ENCODE results near the gene RAB31. TPM values are rescaled to one million over a fixed set of nuclear protein-coding genes. Genes with fewer than 3 reads are reported as not detected.

Gene RAB31
- total RNA-seq, 4 donors from 2014 or later, result 17.4 to 76.0 (median 45.0) TPM

GRCh38 chr18:9742524-9743131 is 34.5 kb downstream of the RAB31 start:
- 5 to 16% methylated on average over 8 of the region's 8 CpGs for WGBS, 2 donors
- no peak for TF ChIP-seq POLR2A (IDR thresholded peaks at IDR 0.05)
- TF ChIP-seq, protein P1, sequence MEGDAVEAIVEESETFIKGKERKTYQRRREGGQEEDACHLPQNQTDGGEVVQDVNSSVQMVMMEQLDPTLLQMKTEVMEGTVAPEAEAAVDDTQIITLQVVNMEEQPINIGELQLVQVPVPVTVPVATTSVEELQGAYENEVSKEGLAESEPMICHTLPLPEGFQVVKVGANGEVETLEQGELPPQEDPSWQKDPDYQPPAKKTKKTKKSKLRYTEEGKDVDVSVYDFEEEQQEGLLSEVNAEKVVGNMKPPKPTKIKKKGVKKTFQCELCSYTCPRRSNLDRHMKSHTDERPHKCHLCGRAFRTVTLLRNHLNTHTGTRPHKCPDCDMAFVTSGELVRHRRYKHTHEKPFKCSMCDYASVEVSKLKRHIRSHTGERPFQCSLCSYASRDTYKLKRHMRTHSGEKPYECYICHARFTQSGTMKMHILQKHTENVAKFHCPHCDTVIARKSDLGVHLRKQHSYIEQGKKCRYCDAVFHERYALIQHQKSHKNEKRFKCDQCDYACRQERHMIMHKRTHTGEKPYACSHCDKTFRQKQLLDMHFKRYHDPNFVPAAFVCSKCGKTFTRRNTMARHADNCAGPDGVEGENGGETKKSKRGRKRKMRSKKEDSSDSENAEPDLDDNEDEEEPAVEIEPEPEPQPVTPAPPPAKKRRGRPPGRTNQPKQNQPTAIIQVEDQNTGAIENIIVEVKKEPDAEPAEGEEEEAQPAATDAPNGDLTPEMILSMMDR (IDR thresholded peaks at IDR 0.05), result no peak
- intact Hi-C loops (cut with DNase I), result no loop called here
- peak overlapping the region; percentile 71 to 83 (median 74) for H3K27ac ChIP-seq
- peaks cover 11 to 50% (median 26%) of the 10 kb centered on the region in 3 donors for H3K4me1 ChIP-seq
- H3K4me3 ChIP-seq, result peak overlapping the region in 3 of 4 donors; percentile 16 to 46 (median 17)
- H3K27me3 ChIP-seq, result no peaks in the 10 kb centered on the region
- DNase-seq, result no peak
- no peaks in the 10 kb centered on the region for H3K9me3 ChIP-seq
- no peaks in the 10 kb centered on the region for H3K36me3 ChIP-seq

DNA sequence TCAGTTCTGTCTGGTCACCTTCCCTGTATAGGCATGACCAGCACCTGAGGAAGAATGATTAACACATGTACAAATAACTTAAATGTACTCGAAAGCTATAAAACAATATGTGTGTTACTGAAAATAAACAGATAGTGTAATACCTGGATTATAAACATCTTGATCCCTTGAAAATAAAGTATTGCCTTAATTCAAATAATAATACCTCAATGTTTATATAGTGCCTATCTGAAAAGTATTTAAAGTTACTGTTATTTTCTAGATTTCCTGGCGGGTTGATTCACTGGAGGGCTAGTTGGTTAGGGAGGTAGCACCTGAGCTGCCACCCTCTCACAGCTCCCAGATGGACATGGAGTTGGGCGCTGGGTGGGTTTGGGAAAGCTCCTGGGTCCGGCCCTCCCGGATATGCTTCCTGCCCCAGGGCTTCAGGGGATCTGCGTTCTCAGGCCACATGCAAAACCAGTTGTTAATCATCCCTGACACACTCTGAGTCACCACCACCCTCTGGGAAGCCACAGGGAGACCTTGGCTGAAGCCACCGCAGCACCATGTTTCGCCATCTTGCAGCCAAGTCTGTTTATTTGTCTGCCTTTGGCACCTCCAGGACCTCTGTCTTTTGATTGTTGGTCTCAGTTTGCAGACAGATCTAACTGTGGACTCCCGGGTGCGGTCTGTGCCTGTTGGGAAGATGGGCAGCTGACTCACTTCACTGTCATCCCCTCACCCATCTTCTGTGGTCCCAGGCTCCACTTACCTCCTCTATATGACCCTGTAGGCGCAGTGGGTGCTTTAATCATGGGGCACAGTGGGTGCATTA is 35.3 kb downstream of the RAB31 start:
- peak overlapping the region in 3 of 4 donors; percentile 16 to 46 (median 17) for H3K4me3 ChIP-seq
- no peaks in the 10 kb centered on the region for H3K27me3 ChIP-seq
- peak overlapping the region; percentile 71 to 83 (median 74) for H3K27ac ChIP-seq
- H3K36me3 ChIP-seq, result no peaks in the 10 kb centered on the region
- intact Hi-C loops (cut with DNase I), result no loop called here
- TF ChIP-seq, protein P1 (IDR thresholded peaks at IDR 0.05), result no peak
- no peak for TF ChIP-seq POLR2A (IDR thresholded peaks at IDR 0.05)
- WGBS, 2 donors, result 32 to 41% methylated on average over 10 to 11 of the region's 11 CpGs
- H3K9me3 ChIP-seq, result no peaks in the 10 kb centered on the region
- no peak for DNase-seq
- H3K4me1 ChIP-seq, result peaks cover 11 to 46% (median 24%) of the 10 kb centered on the region in 3 donors

GRCh38 chr18:9746958-9747357 is 38.9 kb downstream of the RAB31 start:
- no peak for DNase-seq
- intact Hi-C loops (cut with DNase I), result no loop called here
- Histone ChIP-seq H3K4me3 (no peak overlapping the region), H3K4me1 (peaks cover 11 to 22% (median 19%) of the 10 kb centered on the region in 3 donors), H3K27me3 (no peaks in the 10 kb centered on the region), H3K36me3 (no peaks in the 10 kb centered on the region), H3K9me3 (no peaks in the 10 kb centered on the region), H3K27ac (no peak overlapping the region)
- WGBS, 2 donors, result 85 to 95% methylated on average over 1 of the region's 1 CpG
- TF ChIP-seq, protein P1 (IDR thresholded peaks at IDR 0.05), result no peak
- TF ChIP-seq POLR2A (IDR thresholded peaks at IDR 0.05), result no peak

DNA sequence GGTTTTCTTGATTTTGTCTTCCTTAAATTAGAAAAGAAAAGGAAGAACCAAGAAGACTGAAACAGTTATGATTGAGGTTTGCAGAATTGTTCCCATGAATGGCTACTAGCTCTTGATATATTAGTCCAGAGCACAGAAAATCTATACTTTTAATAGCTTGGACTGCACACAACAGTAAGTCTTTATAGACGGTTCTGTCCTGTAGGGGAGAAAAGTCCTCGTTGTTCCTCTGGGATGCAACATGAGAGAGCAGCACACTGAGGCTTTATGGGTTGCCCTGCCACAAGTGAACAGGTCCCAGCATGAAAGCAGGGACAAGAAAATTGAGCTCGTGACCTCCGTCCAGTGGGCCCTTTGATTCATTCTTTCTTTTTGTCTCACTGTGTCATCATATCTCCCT is 41.5 kb downstream of the RAB31 start:
- Histone ChIP-seq H3K9me3 (no peaks in the 10 kb centered on the region), H3K27me3 (no peaks in the 10 kb centered on the region), H3K36me3 (no peaks in the 10 kb centered on the region), H3K4me1 (no peaks in the 10 kb centered on the region), H3K27ac (peak overlapping the region in 1 of 4 donors; percentile 29), H3K4me3 (no peak overlapping the region)
- intact Hi-C loops (cut with DNase I), result no loop called here
- TF ChIP-seq, protein P1 (IDR thresholded peaks at IDR 0.05), result no peak
- TF ChIP-seq POLR2A (IDR thresholded peaks at IDR 0.05), result no peak
- WGBS, 2 donors, result 88 to 89% methylated on average over 4 of the region's 4 CpGs
- DNase-seq, result no peak

GRCh38 chr18:9750112-9750511 is 42.0 kb downstream of the RAB31 start:
- 76 to 95% methylated on average over 10 to 12 of the region's 12 CpGs for WGBS, 2 donors
- Histone ChIP-seq H3K9me3 (no peaks in the 10 kb centered on the region), H3K4me3 (no peak overlapping the region), H3K27ac (peak overlapping the region in 1 of 4 donors; percentile 5), H3K27me3 (no peaks in the 10 kb centered on the region), H3K4me1 (no peaks in the 10 kb centered on the region), H3K36me3 (no peaks in the 10 kb centered on the region)
- TF ChIP-seq, protein P1 (IDR thresholded peaks at IDR 0.05), result no peak
- no peak for TF ChIP-seq POLR2A (IDR thresholded peaks at IDR 0.05)
- intact Hi-C loops (cut with DNase I), result no loop called here
- no peak for DNase-seq
